Measurements from ENCODE around the gene RIPK4. TPM values are rescaled to one million over a fixed set of nuclear protein-coding genes. Genes with fewer than 3 reads are reported as not detected.
"Not testable (repeated sequence)": the region's sequence is repeated elsewhere in the genome, so short reads cannot be mapped to it uniquely, and the experiment has no call there.

Gene RIPK4
- total RNA-seq, 1 donor from 2014 or later, result not detected

DNA sequence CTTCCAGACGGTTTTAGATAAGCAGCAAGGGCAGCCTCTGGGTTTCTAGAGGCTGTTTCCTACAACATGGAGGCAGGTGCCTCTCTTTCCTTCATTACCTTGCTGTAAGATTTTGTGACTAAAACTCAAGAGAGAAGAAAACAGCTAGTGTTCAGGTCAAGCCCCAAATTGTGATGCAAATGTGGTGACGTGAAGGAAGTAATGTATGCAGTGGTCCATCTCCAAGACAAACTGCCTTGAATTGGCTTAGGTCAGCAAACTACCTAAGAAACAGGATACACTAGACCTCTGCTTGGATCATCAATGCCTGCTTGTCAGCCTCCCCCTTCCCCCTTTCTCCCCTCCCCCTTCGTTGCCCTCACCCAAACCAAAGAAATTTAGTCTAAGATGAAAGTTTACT is 28.9 kb upstream of the RIPK4 start:
- H3K9me3 Mint-ChIP-seq, result peaks cover 13% of the 10 kb centered on the region
- no peak overlapping the region for H3K27ac Mint-ChIP-seq (ENCODE audit: unreplicated experiment)
- peaks cover 22% of the 10 kb centered on the region for H3K4me1 Mint-ChIP-seq
- H3K4me3 Mint-ChIP-seq, result no peak overlapping the region
- TF ChIP-seq, protein P1, sequence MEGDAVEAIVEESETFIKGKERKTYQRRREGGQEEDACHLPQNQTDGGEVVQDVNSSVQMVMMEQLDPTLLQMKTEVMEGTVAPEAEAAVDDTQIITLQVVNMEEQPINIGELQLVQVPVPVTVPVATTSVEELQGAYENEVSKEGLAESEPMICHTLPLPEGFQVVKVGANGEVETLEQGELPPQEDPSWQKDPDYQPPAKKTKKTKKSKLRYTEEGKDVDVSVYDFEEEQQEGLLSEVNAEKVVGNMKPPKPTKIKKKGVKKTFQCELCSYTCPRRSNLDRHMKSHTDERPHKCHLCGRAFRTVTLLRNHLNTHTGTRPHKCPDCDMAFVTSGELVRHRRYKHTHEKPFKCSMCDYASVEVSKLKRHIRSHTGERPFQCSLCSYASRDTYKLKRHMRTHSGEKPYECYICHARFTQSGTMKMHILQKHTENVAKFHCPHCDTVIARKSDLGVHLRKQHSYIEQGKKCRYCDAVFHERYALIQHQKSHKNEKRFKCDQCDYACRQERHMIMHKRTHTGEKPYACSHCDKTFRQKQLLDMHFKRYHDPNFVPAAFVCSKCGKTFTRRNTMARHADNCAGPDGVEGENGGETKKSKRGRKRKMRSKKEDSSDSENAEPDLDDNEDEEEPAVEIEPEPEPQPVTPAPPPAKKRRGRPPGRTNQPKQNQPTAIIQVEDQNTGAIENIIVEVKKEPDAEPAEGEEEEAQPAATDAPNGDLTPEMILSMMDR (conservative IDR thresholded peaks at IDR 0.05), result no peak
- peaks cover 3% of the 10 kb centered on the region for H3K27me3 Mint-ChIP-seq (ENCODE audit: low read depth)
- no peak for DNase-seq (ENCODE audit: low read depth, low spot score)
- peaks cover 19% of the 10 kb centered on the region for H3K36me3 Mint-ChIP-seq (ENCODE audit: low read depth)

DNA sequence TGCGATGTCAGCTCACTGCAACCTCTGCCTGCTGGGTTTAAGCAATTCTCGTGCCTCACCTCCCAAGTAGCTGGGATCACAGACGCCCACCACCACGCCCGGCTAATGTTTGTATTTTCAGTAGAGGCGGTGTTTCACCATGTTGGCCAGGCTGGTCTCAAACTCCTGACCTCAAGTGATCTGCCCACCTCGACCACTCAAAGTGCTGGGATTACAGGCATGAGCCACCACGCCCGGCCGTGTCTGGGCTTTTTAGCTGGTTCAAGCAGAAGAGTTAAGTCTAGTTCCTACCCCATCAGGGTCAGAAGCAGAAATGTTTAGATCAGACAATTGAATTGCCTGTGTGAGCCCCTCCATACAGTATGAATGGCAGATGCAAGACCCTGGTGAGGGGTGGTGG is 27.7 kb upstream of the RIPK4 start:
- Mint-ChIP-seq H3K9me3 (peaks cover 13% of the 10 kb centered on the region), H3K27me3 (ENCODE audit: low read depth) (peaks cover 6% of the 10 kb centered on the region), H3K36me3 (ENCODE audit: low read depth) (peaks cover 19% of the 10 kb centered on the region), H3K4me1 (peaks cover 14% of the 10 kb centered on the region), H3K27ac (ENCODE audit: unreplicated experiment) (no peak overlapping the region), H3K4me3 (no peak overlapping the region)
- TF ChIP-seq, protein P1 (conservative IDR thresholded peaks at IDR 0.05), result no peak
- DNase-seq (ENCODE audit: low read depth, low spot score), result no peak

GRCh38 chr21:41792711-41793110 is 25.9 kb upstream of the RIPK4 start:
- Mint-ChIP-seq H3K27ac (ENCODE audit: unreplicated experiment) (no peak overlapping the region), H3K9me3 (peaks cover 13% of the 10 kb centered on the region), H3K4me3 (no peak overlapping the region), H3K4me1 (peaks cover 11% of the 10 kb centered on the region), H3K36me3 (ENCODE audit: low read depth) (peaks cover 19% of the 10 kb centered on the region), H3K27me3 (ENCODE audit: low read depth) (peaks cover 20% of the 10 kb centered on the region)
- DNase-seq (ENCODE audit: low read depth, low spot score), result no peak
- TF ChIP-seq, protein P1 (conservative IDR thresholded peaks at IDR 0.05), result no peak

DNA sequence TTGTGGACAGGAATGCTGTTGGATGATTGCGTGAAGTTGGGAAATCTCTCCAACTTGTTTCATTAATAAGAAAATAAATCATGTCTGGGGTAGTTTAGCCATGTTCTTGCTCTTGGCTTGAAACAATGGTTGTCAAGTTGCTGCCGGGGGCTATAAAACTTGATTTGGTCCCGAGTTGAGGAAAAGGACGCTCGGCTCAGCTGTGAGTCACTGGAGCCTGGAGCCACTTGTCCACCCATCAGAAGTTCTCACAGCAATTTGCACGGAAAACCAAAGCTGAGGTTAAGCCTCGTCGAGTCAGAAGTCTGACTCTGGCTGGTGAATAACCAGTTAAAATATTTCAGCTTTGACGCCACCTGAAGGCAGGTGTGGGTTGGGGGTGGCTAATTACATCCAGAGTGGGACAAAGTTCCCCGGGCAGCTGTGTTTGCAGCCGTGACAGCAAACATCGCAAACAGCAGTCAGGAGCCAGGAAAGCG is 19.7 kb upstream of the RIPK4 start:
- no peak for DNase-seq (ENCODE audit: low read depth, low spot score)
- H3K27ac Mint-ChIP-seq (ENCODE audit: unreplicated experiment), result no peak overlapping the region
- H3K9me3 Mint-ChIP-seq, result peaks cover 3% of the 10 kb centered on the region
- no peak overlapping the region for H3K4me3 Mint-ChIP-seq
- peaks cover 3% of the 10 kb centered on the region for H3K4me1 Mint-ChIP-seq
- TF ChIP-seq, protein P1 (conservative IDR thresholded peaks at IDR 0.05), result no peak
- H3K36me3 Mint-ChIP-seq (ENCODE audit: low read depth), result peaks cover 3% of the 10 kb centered on the region
- peaks cover 32% of the 10 kb centered on the region for H3K27me3 Mint-ChIP-seq (ENCODE audit: low read depth)

GRCh38 chr21:41785262-41785661 is 18.4 kb upstream of the RIPK4 start:
- not testable (repeated sequence) for H3K4me3 Mint-ChIP-seq; H3K27ac Mint-ChIP-seq (ENCODE audit: unreplicated experiment); DNase-seq (ENCODE audit: low read depth, low spot score); H3K4me1 Mint-ChIP-seq; H3K36me3 Mint-ChIP-seq (ENCODE audit: low read depth); H3K9me3 Mint-ChIP-seq
- H3K27me3 Mint-ChIP-seq (ENCODE audit: low read depth), result peaks cover 39% of the 10 kb centered on the region

GRCh38 chr21:41784456-41785102 is 17.7 kb upstream of the RIPK4 start:
- TF ChIP-seq, protein P1 (conservative IDR thresholded peaks at IDR 0.05), result no peak
- Mint-ChIP-seq H3K36me3 (ENCODE audit: low read depth) (no peaks in the 10 kb centered on the region), H3K4me1 (peaks cover 3% of the 10 kb centered on the region), H3K27ac (ENCODE audit: unreplicated experiment) (no peak overlapping the region), H3K9me3 (no peaks in the 10 kb centered on the region), H3K4me3 (no peak overlapping the region), H3K27me3 (ENCODE audit: low read depth) (peaks cover 41% of the 10 kb centered on the region)
- DNase-seq (ENCODE audit: low read depth, low spot score), result no peak
